Peyer's patch (tissue), 4 donors: ENCODE data around the gene SLC25A29. TPM values are rescaled to one million over a fixed set of nuclear protein-coding genes. Genes with fewer than 3 reads are reported as not detected.

Experiments used
- DNase-seq, 3 donors: peaks; one replicate each; pipeline ENCODE4 v3.0.0-alpha.2; 2017 to 2019
- H3K27ac ChIP-seq, 4 donors: fragments of 200-600 bp; sonication (generic); one replicate each; pipeline ENCODE4 v1.5.1; 2016 to 2019
- H3K27me3 ChIP-seq, 2 donors: fragments of 200-600 bp; sonication (generic); one replicate each; pipeline ENCODE4 v1.5.1; 2019
- H3K36me3 ChIP-seq, 3 donors: fragments of 200-600 bp; sonication (generic); one replicate each; pipeline ENCODE4 v1.5.1; 2016 to 2019
- H3K4me1 ChIP-seq, 4 donors: fragments of 200-600 bp; sonication (generic); one replicate each; pipeline ENCODE4 v1.5.1; 2016 to 2019
- H3K4me3 ChIP-seq, 4 donors: fragments of 200-600 bp; sonication (generic); 1 replicate in 3 of 4; 2 replicates in 1 of 4; pipeline ENCODE4 v1.5.1; 2016 to 2019; ENCODE audit warnings: mild to moderate bottlenecking in 1 of 4
- H3K9me3 ChIP-seq, 4 donors: fragments of 200-600 bp; sonication (generic); one replicate each; pipeline ENCODE4 v1.5.1; 2016 to 2019; ENCODE audit warnings: mild to moderate bottlenecking in 1 of 4
- POLR2A ChIP-seq, 2 donors: fragments of 450-650 bp; IDR thresholded peaks; one replicate each; pipeline ENCODE4 v1.5.1; 2017; ENCODE audit warnings: antibody characterized with exemption in 2 of 2, mild to moderate bottlenecking in 2 of 2, moderate library complexity in 2 of 2
- total RNA-seq, 4 donors: library from RNA; depleted of rRNA; stranded (reverse); fragments of >200 nt; gene quantifications; one replicate each; pipeline ENCODE4 v1.1.0, GENCODE V29; 2016
- TF ChIP-seq, protein P1 (sequence below), 6 experiments: fragments of 450-650 bp in 4 of 6; fragments of 200-600 bp in 2 of 6; sonication (generic) in 1 of 6; IDR thresholded peaks; one replicate each; pipeline ENCODE4 v1.5.1; 2017 to 2019; ENCODE audit warnings: antibody characterized with exemption in 6 of 6, mild to moderate bottlenecking in 3 of 6, moderate library complexity in 1 of 6

SLC25A29 gene
- total RNA-seq = 10 to 100 TPM; 11.0 to 74.5 (median 32.0) TPM

DNA sequence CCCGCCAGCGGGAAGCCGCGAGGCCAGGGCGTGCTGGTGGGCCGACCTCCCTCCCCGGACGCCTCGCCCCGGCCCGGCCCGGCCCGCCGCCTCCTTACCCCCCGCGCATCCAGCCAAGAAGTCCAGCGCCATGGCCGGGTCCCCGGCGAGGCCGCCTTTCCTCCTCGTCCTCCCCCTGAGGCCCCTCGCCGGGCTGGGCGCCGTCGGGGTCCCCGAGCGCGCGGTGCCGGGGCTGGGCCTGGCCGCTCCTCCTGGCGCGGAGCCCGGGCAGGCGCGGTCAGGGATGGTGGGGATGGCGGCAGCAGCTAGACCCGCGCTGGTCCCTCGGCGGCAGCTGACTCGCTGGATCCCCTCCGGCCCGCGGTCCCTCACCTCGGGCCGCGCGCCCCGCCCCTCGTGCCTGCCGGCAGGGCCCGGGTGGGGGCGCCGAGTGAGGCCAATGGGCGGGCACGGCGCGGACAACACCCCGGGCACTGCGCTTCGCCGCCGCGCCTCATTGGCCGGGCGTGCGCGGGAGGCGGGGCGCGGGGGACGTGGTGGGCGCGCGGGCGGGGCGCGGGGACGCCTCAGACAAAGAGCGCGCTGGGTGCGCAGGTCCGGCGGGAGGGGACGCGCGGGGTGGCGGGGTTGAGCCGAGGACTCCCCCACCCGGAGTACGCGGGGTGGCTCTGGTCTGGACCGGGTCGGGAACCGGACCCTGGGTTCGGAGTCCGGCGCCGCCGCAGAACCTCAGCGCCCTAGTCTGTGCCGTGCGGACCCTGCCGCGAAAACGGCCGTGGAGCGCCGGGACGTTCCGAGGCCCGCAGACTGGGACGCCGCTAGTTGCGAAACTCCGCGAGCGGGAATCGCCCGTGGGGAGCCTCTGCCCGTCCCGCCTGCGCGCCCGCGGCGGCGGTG is at the start of gene SLC25A29:
Gene SLC25A29, minus strand, starts transcription at position 344 of the 897 bp plus-strand sequence. Its CDS starts 212 bp downstream, at position 132.
- Histone ChIP-seq H3K4me1 (peaks cover 0 to 39% (median 6%) of the 10 kb centered on the region in 4 donors), H3K27ac (peak within 1 kb of the TSS; percentile 77 to 90 (median 81))
- DNase-seq = peak; percentile 88 to 94 (median 89)

GRCh38 chr14:100350986-100351385 is 44.7 kb upstream of the SLC25A29 start:
- Histone ChIP-seq H3K36me3 (peaks cover 0 to 78% (median 0%) of the 10 kb centered on the region in 3 donors), H3K27ac (no peak overlapping the region), H3K4me1 (peaks cover 0 to 21% (median 0%) of the 10 kb centered on the region in 4 donors), H3K4me3 (no peak overlapping the region), H3K27me3 (no peaks in the 10 kb centered on the region), H3K9me3 (no peaks in the 10 kb centered on the region)
- DNase-seq = no peak
- TF ChIP-seq POLR2A (IDR thresholded peaks at IDR 0.05) = no peak
- TF ChIP-seq, protein P1, sequence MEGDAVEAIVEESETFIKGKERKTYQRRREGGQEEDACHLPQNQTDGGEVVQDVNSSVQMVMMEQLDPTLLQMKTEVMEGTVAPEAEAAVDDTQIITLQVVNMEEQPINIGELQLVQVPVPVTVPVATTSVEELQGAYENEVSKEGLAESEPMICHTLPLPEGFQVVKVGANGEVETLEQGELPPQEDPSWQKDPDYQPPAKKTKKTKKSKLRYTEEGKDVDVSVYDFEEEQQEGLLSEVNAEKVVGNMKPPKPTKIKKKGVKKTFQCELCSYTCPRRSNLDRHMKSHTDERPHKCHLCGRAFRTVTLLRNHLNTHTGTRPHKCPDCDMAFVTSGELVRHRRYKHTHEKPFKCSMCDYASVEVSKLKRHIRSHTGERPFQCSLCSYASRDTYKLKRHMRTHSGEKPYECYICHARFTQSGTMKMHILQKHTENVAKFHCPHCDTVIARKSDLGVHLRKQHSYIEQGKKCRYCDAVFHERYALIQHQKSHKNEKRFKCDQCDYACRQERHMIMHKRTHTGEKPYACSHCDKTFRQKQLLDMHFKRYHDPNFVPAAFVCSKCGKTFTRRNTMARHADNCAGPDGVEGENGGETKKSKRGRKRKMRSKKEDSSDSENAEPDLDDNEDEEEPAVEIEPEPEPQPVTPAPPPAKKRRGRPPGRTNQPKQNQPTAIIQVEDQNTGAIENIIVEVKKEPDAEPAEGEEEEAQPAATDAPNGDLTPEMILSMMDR (IDR thresholded peaks at IDR 0.05) = no peak

More for the DNA sequence above, at the start of gene SLC25A29:
- no peaks in the 10 kb centered on the region for H3K36me3 ChIP-seq
- H3K9me3 ChIP-seq = no peaks in the 10 kb centered on the region
- H3K4me3 ChIP-seq = peak within 1 kb of the TSS; percentile 81 to 93 (median 83)
- H3K27me3 ChIP-seq = no peaks in the 10 kb centered on the region
- TF ChIP-seq, protein P1 (IDR thresholded peaks at IDR 0.05) = no peak
- TF ChIP-seq POLR2A (IDR thresholded peaks at IDR 0.05) = peak; percentile 27 to 39

DNA sequence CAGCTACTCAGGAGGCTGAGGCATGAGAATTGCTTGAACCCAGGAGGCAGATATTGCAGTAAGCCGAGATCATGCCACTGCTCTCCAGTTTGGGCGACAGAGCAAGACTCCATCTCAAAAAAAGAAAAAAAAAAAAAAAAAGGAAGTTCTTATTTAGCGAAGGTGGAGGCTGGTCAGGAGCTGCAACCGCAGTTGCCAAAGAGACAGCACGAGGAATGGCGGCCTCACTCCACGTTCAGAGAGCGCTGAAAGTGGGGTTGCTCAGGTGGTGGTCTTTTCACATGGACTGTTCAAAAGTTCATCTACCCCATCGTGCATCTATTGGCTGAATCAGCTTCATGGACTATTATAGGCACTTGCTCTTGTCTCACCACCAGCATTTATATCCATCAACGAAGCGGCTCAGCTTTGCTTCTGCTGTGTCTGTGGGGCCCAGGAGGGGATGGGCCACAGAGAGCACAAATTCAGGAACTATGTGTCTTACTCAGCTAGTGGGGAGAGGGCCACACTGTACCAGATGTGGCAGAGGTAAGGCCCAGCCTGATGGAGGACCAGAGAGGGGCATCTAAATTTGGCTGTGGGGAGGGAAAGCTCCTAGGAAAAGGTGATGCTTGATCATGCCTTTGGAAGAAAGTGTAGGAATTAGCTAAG is 44.2 kb upstream of the SLC25A29 start:
- TF ChIP-seq POLR2A (IDR thresholded peaks at IDR 0.05) = no peak
- TF ChIP-seq, protein P1 (IDR thresholded peaks at IDR 0.05) = no peak
- no peaks in the 10 kb centered on the region for H3K27me3 ChIP-seq
- no peaks in the 10 kb centered on the region for H3K9me3 ChIP-seq
- H3K4me1 ChIP-seq = peaks cover 0 to 21% (median 0%) of the 10 kb centered on the region in 4 donors
- DNase-seq = no peak
- peaks cover 0 to 77% (median 0%) of the 10 kb centered on the region in 3 donors for H3K36me3 ChIP-seq
- no peak overlapping the region for H3K4me3 ChIP-seq
- H3K27ac ChIP-seq = no peak overlapping the region

GRCh38 chr14:100348784-100349685 is 42.8 kb upstream of the SLC25A29 start:
- Histone ChIP-seq H3K36me3 (peaks cover 0 to 63% (median 0%) of the 10 kb centered on the region in 3 donors), H3K9me3 (no peaks in the 10 kb centered on the region), H3K4me1 (peaks cover 0 to 21% (median 0%) of the 10 kb centered on the region in 4 donors), H3K4me3 (no peak overlapping the region), H3K27me3 (no peaks in the 10 kb centered on the region), H3K27ac (peak overlapping the region in 3 of 4 donors; percentile 40 to 66 (median 62))
- DNase-seq = peak in 2 of 3 donors; percentile 63 to 68
- TF ChIP-seq, protein P1 (IDR thresholded peaks at IDR 0.05) = no peak
- TF ChIP-seq POLR2A (IDR thresholded peaks at IDR 0.05) = no peak

DNA sequence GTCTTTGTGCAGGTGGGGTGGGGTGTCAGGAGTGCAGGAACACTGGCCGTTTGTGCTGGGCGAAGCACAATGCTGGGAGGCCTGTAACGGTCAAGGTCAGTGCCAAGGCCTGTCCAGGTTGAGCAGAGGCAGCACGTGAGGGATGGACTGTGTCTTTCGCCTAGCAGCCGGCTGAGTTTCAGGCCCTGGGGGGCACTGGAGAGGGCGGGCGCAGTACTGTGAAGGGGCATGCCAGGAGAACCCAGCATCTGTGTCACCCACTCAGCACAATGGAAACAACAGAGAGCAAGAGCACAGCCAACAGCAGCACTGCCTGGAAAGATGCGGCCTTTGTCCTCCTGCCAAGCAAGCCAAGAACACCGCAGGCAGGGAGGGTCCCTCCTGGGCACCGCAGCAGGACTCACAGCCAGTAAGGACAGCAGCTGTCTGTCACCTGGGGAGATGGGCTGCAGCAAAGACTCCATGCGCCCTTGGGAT is 42.0 kb upstream of the SLC25A29 start:
- H3K27ac ChIP-seq = peak overlapping the region in 2 of 4 donors; percentile 62 to 66
- no peak for TF ChIP-seq POLR2A (IDR thresholded peaks at IDR 0.05)
- TF ChIP-seq, protein P1 (IDR thresholded peaks at IDR 0.05) = no peak
- H3K36me3 ChIP-seq = peaks cover 0 to 56% (median 0%) of the 10 kb centered on the region in 3 donors
- H3K4me1 ChIP-seq = peaks cover 0 to 21% (median 0%) of the 10 kb centered on the region in 4 donors
- H3K9me3 ChIP-seq = no peaks in the 10 kb centered on the region
- H3K4me3 ChIP-seq = no peak overlapping the region
- DNase-seq = peak in 1 of 3 donors; percentile 63
- H3K27me3 ChIP-seq = no peaks in the 10 kb centered on the region
